Gastrocnemius medialis (tissue), 4 donors: ENCODE results near the gene PTPA. TPM values are rescaled to one million over a fixed set of nuclear protein-coding genes. Genes with fewer than 3 reads are reported as not detected.

Experiments
- ATAC-seq, 2 donors: fragments of 150-250 bp; one replicate each; pipeline ENCODE4 v1.9.1; 2016
- DNase-seq, 2 donors: peaks; one replicate each; pipeline ENCODE4 v3.0.0-alpha.2; 2019
- H3K27ac ChIP-seq, 4 donors: fragments of 200-600 bp; sonication (generic); 1 replicate in 1 of 4; 2 replicates in 3 of 4; pipeline ENCODE4 v1.5.1; 2016 to 2018; ENCODE audit warnings: mild to moderate bottlenecking in 2 of 4, moderate library complexity in 1 of 4
- H3K27me3 ChIP-seq, 3 donors: fragments of 200-600 bp; sonication (generic) in 2 of 3; 1 replicate in 1 of 3; 2 replicates in 2 of 3; pipeline versions ENCODE4 v1.5.1 to v1.6.0; 2016 to 2019; ENCODE audit warnings: mild to moderate bottlenecking in 1 of 3, moderate library complexity in 1 of 3
- H3K36me3 ChIP-seq, 2 donors: fragments of 200-600 bp; sonication (generic) in 1 of 2; one replicate each; pipeline ENCODE4 v1.5.1; 2017 to 2018
- H3K4me1 ChIP-seq, 2 donors: fragments of 200-600 bp; sonication (generic) in 1 of 2; one replicate each; pipeline ENCODE4 v1.5.1; 2016 to 2017; ENCODE audit warnings: mild to moderate bottlenecking in 2 of 2
- H3K4me3 ChIP-seq, 4 donors: fragments of 200-600 bp; sonication (generic) in 3 of 4; 1 replicate in 1 of 4; 2 replicates in 3 of 4; pipeline ENCODE4 v1.5.1; 2016 to 2019; ENCODE audit warnings: mild to moderate bottlenecking in 2 of 4
- H3K9me3 ChIP-seq, 3 donors: fragments of 200-600 bp; sonication (generic) in 2 of 3; 1 replicate in 1 of 3; 2 replicates in 2 of 3; pipeline ENCODE4 v1.5.1; 2016 to 2019
- POLR2A ChIP-seq, 2 donors: fragments of 450-650 bp; IDR thresholded peaks; one replicate each; pipeline ENCODE4 v1.6.1; 2017; ENCODE audit warnings: antibody characterized with exemption in 2 of 2, mild to moderate bottlenecking in 2 of 2, moderate library complexity in 2 of 2
- in situ Hi-C, 4 donors: fragments of 200-750 bp; cut with MboI; loops; one replicate each; pipeline versions ENCODE4 v1.15.0 to v1.8.0; 2017; ENCODE audit warnings: low sequenced_read_pairs in 4 of 4
- intact Hi-C: fragments of 100-400 bp; cut with DNase I; formaldehyde crosslinking; loops from one replicate; pipeline ENCODE4 v1.15.1; 2023; ENCODE audit warnings: low total_unique reads
- total RNA-seq, 4 donors: library from RNA; depleted of rRNA; stranded (reverse); fragments of >200 nt; gene quantifications; one replicate each; pipeline versions ENCODE4 v1.1.0 to v1.2.3, GENCODE V29; 2016
- TF ChIP-seq, protein P1 (sequence below), 5 experiments: fragments of 450-650 bp in 3 of 5; fragments of 200-600 bp in 2 of 5; sonication (generic) in 2 of 5; IDR thresholded peaks in 4 of 5; conservative IDR thresholded peaks in 1 of 5; 1 replicate in 4 of 5; 2 replicates in 1 of 5; pipeline ENCODE4 v1.5.1; 2016 to 2019; ENCODE audit warnings: antibody characterized with exemption in 5 of 5, mild to moderate bottlenecking in 3 of 5, moderate library complexity in 3 of 5

PTPA gene
- total RNA-seq, 4 donors from 2014 or later, result 37.6 to 71.6 (median 53.5) TPM

- H3K9me3 ChIP-seq, result no peaks in the 10 kb centered on the region
- no peak overlapping the region for H3K4me3 ChIP-seq
- H3K27ac ChIP-seq, result no peak overlapping the region
- intact Hi-C loops, result no loop called here
- H3K27me3 ChIP-seq, result no peaks in the 10 kb centered on the region
- DNase-seq (no peak), ATAC-seq (no peak)
- in situ Hi-C loops, result no loop called here
- TF ChIP-seq, protein P1, sequence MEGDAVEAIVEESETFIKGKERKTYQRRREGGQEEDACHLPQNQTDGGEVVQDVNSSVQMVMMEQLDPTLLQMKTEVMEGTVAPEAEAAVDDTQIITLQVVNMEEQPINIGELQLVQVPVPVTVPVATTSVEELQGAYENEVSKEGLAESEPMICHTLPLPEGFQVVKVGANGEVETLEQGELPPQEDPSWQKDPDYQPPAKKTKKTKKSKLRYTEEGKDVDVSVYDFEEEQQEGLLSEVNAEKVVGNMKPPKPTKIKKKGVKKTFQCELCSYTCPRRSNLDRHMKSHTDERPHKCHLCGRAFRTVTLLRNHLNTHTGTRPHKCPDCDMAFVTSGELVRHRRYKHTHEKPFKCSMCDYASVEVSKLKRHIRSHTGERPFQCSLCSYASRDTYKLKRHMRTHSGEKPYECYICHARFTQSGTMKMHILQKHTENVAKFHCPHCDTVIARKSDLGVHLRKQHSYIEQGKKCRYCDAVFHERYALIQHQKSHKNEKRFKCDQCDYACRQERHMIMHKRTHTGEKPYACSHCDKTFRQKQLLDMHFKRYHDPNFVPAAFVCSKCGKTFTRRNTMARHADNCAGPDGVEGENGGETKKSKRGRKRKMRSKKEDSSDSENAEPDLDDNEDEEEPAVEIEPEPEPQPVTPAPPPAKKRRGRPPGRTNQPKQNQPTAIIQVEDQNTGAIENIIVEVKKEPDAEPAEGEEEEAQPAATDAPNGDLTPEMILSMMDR (IDR thresholded peaks at IDR 0.05 in 4 of 5, conservative IDR thresholded peaks at IDR 0.05 in 1 of 5), result no peak
- no peak for TF ChIP-seq POLR2A (IDR thresholded peaks at IDR 0.05)
- peaks cover 3 to 4% of the 10 kb centered on the region in 2 donors for H3K4me1 ChIP-seq
- no peaks in the 10 kb centered on the region for H3K36me3 ChIP-seq
Observed at GRCh38 chr9:129182122-129182521, 70.9 kb downstream of the PTPA start.

- Histone ChIP-seq H3K4me1 (peaks cover 3 to 4% of the 10 kb centered on the region in 2 donors), H3K9me3 (no peaks in the 10 kb centered on the region), H3K27me3 (no peaks in the 10 kb centered on the region), H3K36me3 (no peaks in the 10 kb centered on the region), H3K4me3 (no peak overlapping the region), H3K27ac (no peak overlapping the region)
- intact Hi-C loops, result no loop called here
- ATAC-seq (no peak), DNase-seq (no peak)
- no peak for TF ChIP-seq POLR2A (IDR thresholded peaks at IDR 0.05)
- TF ChIP-seq, protein P1 (IDR thresholded peaks at IDR 0.05 in 4 of 5, conservative IDR thresholded peaks at IDR 0.05 in 1 of 5), result no peak
- in situ Hi-C loops, result no loop called here
Observed at GRCh38 chr9:129182625-129183494, 71.6 kb downstream of the PTPA start.

DNA sequence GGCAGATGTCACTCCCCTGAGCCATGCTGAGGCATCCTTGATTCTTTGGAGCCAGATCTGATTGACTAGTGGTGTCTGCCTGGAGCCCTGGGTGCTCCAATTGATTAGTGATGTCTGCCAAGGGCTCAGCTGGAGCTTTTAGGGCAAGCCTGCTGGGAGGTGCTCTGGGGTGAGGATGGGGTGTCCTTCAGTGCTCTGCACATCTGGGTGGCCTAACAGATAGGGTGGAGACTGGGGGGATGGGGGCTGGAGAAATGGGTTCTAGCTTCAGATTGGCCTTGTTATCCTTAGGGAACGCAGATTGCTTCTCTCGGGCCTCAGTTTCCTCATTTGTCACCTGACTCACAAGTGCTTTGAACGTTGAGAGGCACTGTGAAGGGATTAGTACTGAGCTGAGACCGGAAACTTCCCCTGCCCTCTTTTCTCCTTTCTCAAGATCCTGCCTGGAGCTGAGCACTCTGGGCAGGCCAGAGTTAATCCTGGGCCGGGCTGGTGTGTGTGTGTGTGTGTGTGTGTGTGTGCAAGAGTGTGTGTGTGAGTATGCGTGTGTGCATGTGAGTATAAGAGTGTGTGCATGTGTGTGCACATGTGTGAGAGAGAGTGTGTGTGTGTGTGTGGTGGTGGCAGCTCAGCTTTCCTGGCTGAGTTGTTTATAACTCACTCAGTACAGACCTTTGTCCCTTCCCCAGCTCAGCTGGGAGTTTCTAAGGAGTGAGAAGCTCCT, 72.4 kb downstream of the PTPA start:
- Histone ChIP-seq H3K36me3 (no peaks in the 10 kb centered on the region), H3K4me1 (peaks cover 0 to under 1% of the 10 kb centered on the region in 2 donors), H3K9me3 (no peaks in the 10 kb centered on the region), H3K27ac (no peak overlapping the region), H3K4me3 (no peak overlapping the region), H3K27me3 (no peaks in the 10 kb centered on the region)
- TF ChIP-seq, protein P1 (IDR thresholded peaks at IDR 0.05 in 4 of 5, conservative IDR thresholded peaks at IDR 0.05 in 1 of 5), result no peak
- TF ChIP-seq POLR2A (IDR thresholded peaks at IDR 0.05), result no peak
- intact Hi-C loops (no loop called here), in situ Hi-C loops (no loop called here)
- no peak for ATAC-seq
- DNase-seq, result no peak

- no peaks in the 10 kb centered on the region for H3K27me3 ChIP-seq
- in situ Hi-C loops (no loop called here), intact Hi-C loops (no loop called here)
- no peaks in the 10 kb centered on the region for H3K9me3 ChIP-seq
- ATAC-seq, result no peak
- no peaks in the 10 kb centered on the region for H3K4me1 ChIP-seq
- no peak overlapping the region for H3K27ac ChIP-seq
- TF ChIP-seq POLR2A (IDR thresholded peaks at IDR 0.05), result no peak
- TF ChIP-seq, protein P1 (IDR thresholded peaks at IDR 0.05 in 4 of 5, conservative IDR thresholded peaks at IDR 0.05 in 1 of 5), result no peak
- H3K4me3 ChIP-seq, result no peak overlapping the region
- no peak for DNase-seq
- no peaks in the 10 kb centered on the region for H3K36me3 ChIP-seq
Observed at GRCh38 chr9:129184219-129184524, 73.0 kb downstream of the PTPA start.
